A549 (cell line): ENCODE results near the gene SIX2. TPM values are rescaled to one million over a fixed set of nuclear protein-coding genes. Genes with fewer than 3 reads are reported as not detected.

Source experiments
- ATAC-seq, 2 experiments: fragments of 200-7000 bp in 1 of 2; fragments of >200 bp in 1 of 2; cut with Nextera tagmentation in 1 of 2; cut with Tn5 transposase in 1 of 2; 3 replicates each; pipeline versions ENCODE4 v1.8.0 to v1.9.1; 2018 to 2020; ENCODE audit warnings: mild to moderate bottlenecking in 1 of 2, moderate library complexity in 1 of 2
- CTCF ChIA-PET: fragments of 300-600 bp; sonication (Branson Sonifier 250); formaldehyde crosslinking; extraction: SDS; loops from one replicate; lab custom pipeline; 2021; ENCODE audit warnings: antibody characterized with exemption, inconsistent platforms; lab: Yijun Ruan, JAX
- POLR2A ChIA-PET: fragments of 350-600 bp; formaldehyde crosslinking; extraction: SDS; loops from one replicate; lab custom pipeline; 2021; ENCODE audit warnings: antibody characterized with exemption, inconsistent platforms; lab: Yijun Ruan, JAX
- DNase-seq, 2 experiments: peaks; one replicate each; pipeline versions ENCODE4 v3.0.0 to v3.0.0-alpha.2; 2011 to 2016; ENCODE audit warnings: low read depth in 1 of 2, low spot score in 1 of 2
- FAIRE-seq: peaks from 2 replicates; lab custom pipeline; 2011; peaks lifted over from hg19 to GRCh38; lab: Jason Lieb, UNC
- H3K27ac ChIP-seq, 2 experiments: fragments of >200 bp; sonication (Bioruptor Twin); formaldehyde crosslinking; 3 replicates each; pipeline ENCODE4 v1.5.1; 2016 to 2017
- H3K4me1 ChIP-seq: fragments of >200 bp; sonication (Bioruptor Twin); formaldehyde crosslinking; 3 replicates; pipeline ENCODE4 v1.6.1; 2016
- H3K4me2 ChIP-seq: fragments of >200 bp; sonication (Bioruptor Twin); formaldehyde crosslinking; 3 replicates; pipeline ENCODE4 v1.6.1; 2016
- H3K4me3 ChIP-seq: fragments of >200 bp; sonication (Bioruptor Twin); formaldehyde crosslinking; 3 replicates; pipeline ENCODE4 v1.5.1; 2016
- H3K9me3 ChIP-seq: fragments of >200 bp; sonication (Bioruptor Twin); formaldehyde crosslinking; 3 replicates; pipeline ENCODE4 v1.6.1; 2016
- ATOH8 ChIP-seq: fragments of 250-450 bp; sonication (Bioruptor Pico); IDR thresholded peaks from 2 replicates; pipeline ENCODE4 v1.5.0; 2020; ENCODE audit warnings: low read depth, mild to moderate bottlenecking, moderate library complexity
- CBX2 ChIP-seq: fragments of 200-600 bp; sonication (generic); IDR thresholded peaks from 2 replicates; pipeline ENCODE4 v1.6.1; 2016; ENCODE audit warnings: low read depth, mild to moderate bottlenecking, borderline replicate concordance
- CHD2 ChIP-seq: fragments of 150-350 bp; IDR thresholded peaks from 2 replicates; pipeline ENCODE4 v1.6.1; 2014; ENCODE audit warnings: low read length; ENCODE audit not compliant: partially characterized antibody
- CHD4 ChIP-seq: fragments of 200-600 bp; sonication (generic); IDR thresholded peaks from 2 replicates; pipeline ENCODE4 v1.6.1; 2016; ENCODE audit warnings: antibody characterized with exemption, mild to moderate bottlenecking, borderline replicate concordance
- ESRRA ChIP-seq: fragments of 150-350 bp; IDR thresholded peaks from 2 replicates; pipeline ENCODE4 v1.6.1; 2014; ENCODE audit warnings: mild to moderate bottlenecking, low read length, borderline replicate concordance
- FOSL2 ChIP-seq, 2 experiments: fragments of 450-650 bp in 1 of 2; fragments of >200 bp in 1 of 2; sonication (Bioruptor Twin) in 1 of 2; formaldehyde crosslinking; IDR thresholded peaks; 2 replicates each; pipeline versions ENCODE4 v1.5.0 to v1.6.1; 2016 to 2020; ENCODE audit warnings: mild to moderate bottlenecking in 1 of 2, moderate library complexity in 1 of 2
- GATA3 ChIP-seq: IDR thresholded peaks from 2 replicates; pipeline ENCODE4 v1.6.1; 2012; ENCODE audit warnings: borderline replicate concordance
- HES2 ChIP-seq: fragments of >200 bp; sonication (Bioruptor Twin); formaldehyde crosslinking; IDR thresholded peaks from 2 replicates; pipeline ENCODE4 v1.6.1; 2016
- HOXA7 ChIP-seq: fragments of 250-450 bp; sonication (Bioruptor Pico); IDR thresholded peaks from 2 replicates; pipeline ENCODE4 v1.5.0; 2020; ENCODE audit warnings: mild to moderate bottlenecking, moderate library complexity
- HOXB13 ChIP-seq: fragments of 250-450 bp; sonication (Bioruptor Pico); IDR thresholded peaks from 2 replicates; pipeline ENCODE4 v1.5.0; 2020; ENCODE audit warnings: low read depth, mild to moderate bottlenecking, moderate library complexity
- JUN ChIP-seq, 2 experiments: fragments of >200 bp; sonication (Bioruptor Twin); formaldehyde crosslinking; IDR thresholded peaks; 2 replicates in 1 of 2; 3 replicates in 1 of 2; pipeline ENCODE4 v1.6.1; 2016 to 2017
- KDM5A ChIP-seq: fragments of 200-600 bp; sonication (generic); IDR thresholded peaks from 2 replicates; pipeline ENCODE4 v1.6.1; 2016; ENCODE audit warnings: antibody characterized with exemption, mild to moderate bottlenecking
- MAZ ChIP-seq: fragments of 150-350 bp; IDR thresholded peaks from 2 replicates; pipeline ENCODE4 v1.6.1; 2014; ENCODE audit warnings: antibody characterized with exemption, low read depth, low read length, borderline replicate concordance
- MYC ChIP-seq: IDR thresholded peaks from 2 replicates; pipeline ENCODE4 v1.6.1; 2012; ENCODE audit warnings: mild to moderate bottlenecking, inconsistent platforms, low read length, improper control_type of control experiment, borderline replicate concordance
- NFE2L2 ChIP-seq: fragments of 150-350 bp; conservative IDR thresholded peaks from 2 replicates; pipeline ENCODE4 v1.6.1; 2014; ENCODE audit warnings: low read length
- NPAS2 ChIP-seq: fragments of 250-450 bp; sonication (Bioruptor Pico); IDR thresholded peaks from 2 replicates; pipeline ENCODE4 v1.8.0; 2022; ENCODE audit warnings: mild to moderate bottlenecking, moderate library complexity, borderline replicate concordance
- PHF8 ChIP-seq: fragments of 200-600 bp; sonication (generic); IDR thresholded peaks from 2 replicates; pipeline ENCODE4 v1.6.1; 2016; ENCODE audit warnings: low read depth, mild to moderate bottlenecking, antibody characterized with exemption, moderate library complexity, borderline replicate concordance
- POLR2A ChIP-seq: IDR thresholded peaks from 2 replicates; pipeline ENCODE4 v1.6.1; 2012; ENCODE audit warnings: mild to moderate bottlenecking, low read length
- RAD21 ChIP-seq, 2 experiments: fragments of >200 bp in 1 of 2; sonication (Bioruptor Twin) in 1 of 2; formaldehyde crosslinking in 1 of 2; IDR thresholded peaks in 1 of 2; conservative IDR thresholded peaks in 1 of 2; 2 replicates in 1 of 2; 3 replicates in 1 of 2; pipeline ENCODE4 v1.6.1; 2012 to 2018; ENCODE audit warnings: inconsistent platforms in 1 of 2
- RARB ChIP-seq: fragments of 250-450 bp; sonication (Bioruptor Pico); IDR thresholded peaks from 2 replicates; pipeline ENCODE4 v1.8.0; 2021; ENCODE audit warnings: mild to moderate bottlenecking, moderate library complexity
- RCOR1 ChIP-seq: fragments of 150-350 bp; IDR thresholded peaks from 2 replicates; pipeline ENCODE4 v1.6.1; 2014; ENCODE audit warnings: antibody characterized with exemption, low read length, low read depth
- REST ChIP-seq: fragments of 200-600 bp; sonication (generic); IDR thresholded peaks from 2 replicates; pipeline ENCODE4 v1.6.1; 2016; ENCODE audit warnings: antibody characterized with exemption, mild to moderate bottlenecking, moderate library complexity
- RFX5 ChIP-seq: fragments of 450-650 bp; IDR thresholded peaks from 2 replicates; pipeline ENCODE4 v1.7.1; 2014; ENCODE audit warnings: antibody characterized with exemption, mild to moderate bottlenecking, moderate library complexity
- SREBF2 ChIP-seq: fragments of 450-650 bp; IDR thresholded peaks from 2 replicates; pipeline ENCODE4 v1.6.1; 2014; ENCODE audit warnings: mild to moderate bottlenecking, moderate library complexity
- ZC3H11A ChIP-seq: fragments of 450-650 bp; IDR thresholded peaks from 2 replicates; pipeline ENCODE4 v1.6.1; 2014; ENCODE audit warnings: antibody characterized with exemption, mild to moderate bottlenecking
- ZFP36 ChIP-seq: fragments of 450-650 bp; IDR thresholded peaks from 2 replicates; pipeline ENCODE4 v1.6.1; 2014; ENCODE audit warnings: borderline replicate concordance; ENCODE audit not compliant: partially characterized antibody
- ZNF302 ChIP-seq: fragments of 250-450 bp; sonication (Bioruptor Pico); IDR thresholded peaks from 2 replicates; pipeline ENCODE4 v1.9.0; 2021; ENCODE audit warnings: inconsistent platforms, mild to moderate bottlenecking, moderate library complexity
- WGBS: methylation state at CpG from one replicate; pipeline ENCODE4 v1.1.6; 2017; ENCODE audit errors: missing lambda C conversion rate; 5-methylcytosine and 5-hydroxymethylcytosine counted together
- polyA plus RNA-seq, 4 experiments: library from polyadenylated mRNA; depleted of rRNA in 3 of 4; stranded (reverse); fragments of >200 nt; fragmentation: RNase III in 1 of 4; extraction: RNeasy Plus Mini Kit Qiagen cat#74134 plus additional on column Dnase treatment in 1 of 4; gene quantifications; 2 replicates in 3 of 4; 3 replicates in 1 of 4; pipeline ENCODE4 v1.2.3, GENCODE V29; 2011 to 2017

The SIX2 gene
- polyA plus RNA-seq, 2 of the 4 experiments (the other 2 are of a cell fraction), result 0.10 to 0.15 TPM

- no peak for TF ChIP-seq FOSL2 (IDR thresholded peaks at IDR 0.05)
- no peak for TF ChIP-seq FOSL2 (CRISPR knock-in tag; IDR thresholded peaks at IDR 0.05)
- TF ChIP-seq RARB, result no peak
- no peak for TF ChIP-seq ESRRA
- TF ChIP-seq RCOR1, result no peak
- TF ChIP-seq HES2, result no peak
- no peak for TF ChIP-seq RAD21 (conservative IDR thresholded peaks at IDR 0.05 in 1 of 2, IDR thresholded peaks at IDR 0.05 in 1 of 2)
Measured at GRCh38 chr2:45055162-45055605, 45.9 kb upstream of the SIX2 start (continued).

GRCh38 chr2:45053966-45054365, 44.7 kb upstream of the SIX2 start:
- H3K4me3 ChIP-seq, result no peak overlapping the region
- ChIA-PET CTCF (interaction anchor here (0.6 kb wide), 1 partner anchor 32 kb away, joined by 3 read pairs; no protein-coding TSS in a partner anchor), POLR2A (no interaction called here)
- no peak for TF ChIP-seq CHD2
- no peak for TF ChIP-seq ZFP36
- no peak for TF ChIP-seq KDM5A
- no peak for TF ChIP-seq ATOH8 (CRISPR knock-in tag)
- TF ChIP-seq HES2, result no peak
- TF ChIP-seq CHD4, result no peak
- no peak for TF ChIP-seq NFE2L2
- no peak for TF ChIP-seq SREBF2
- no peak for TF ChIP-seq MYC
- TF ChIP-seq JUN (IDR thresholded peaks at IDR 0.05), result no peak
- TF ChIP-seq ZC3H11A, result no peak
- no peak for TF ChIP-seq CBX2
- no peak for TF ChIP-seq RFX5
- no peak for TF ChIP-seq ZNF302
- 55% methylated on average over 8 of the region's 8 CpGs for WGBS
- H3K4me1 ChIP-seq, result no peaks in the 10 kb centered on the region
- H3K4me2 ChIP-seq, result no peak overlapping the region
- no peak for ATAC-seq
- DNase-seq, result no peak
- H3K9me3 ChIP-seq, result no peaks in the 10 kb centered on the region
- no peak for FAIRE-seq
- no peak overlapping the region for H3K27ac ChIP-seq

GRCh38 chr2:45052388-45052928, 43.2 kb upstream of the SIX2 start:
- FAIRE-seq, result no peak
- DNase-seq, result no peak
- no peaks in the 10 kb centered on the region for H3K9me3 ChIP-seq
- H3K4me1 ChIP-seq, result no peaks in the 10 kb centered on the region
- POLR2A ChIA-PET, result no interaction called here
- no peak overlapping the region for H3K4me2 ChIP-seq
- 64% methylated on average over 5 of the region's 5 CpGs for WGBS
- CTCF ChIA-PET, result interaction anchor here (0.8 kb wide), 1 partner anchor 38 kb away, joined by 3 read pairs; no protein-coding TSS in a partner anchor
- TF ChIP-seq NPAS2 (CRISPR knock-in tag), result no peak
- no peak for TF ChIP-seq POLR2A
- no peak for TF ChIP-seq SREBF2
- TF ChIP-seq CBX2, result no peak
- no peak for TF ChIP-seq REST
- no peak for TF ChIP-seq HOXA7 (CRISPR knock-in tag)
- no peak for TF ChIP-seq HOXB13
- TF ChIP-seq MAZ, result no peak
- TF ChIP-seq PHF8, result no peak
- no peak for TF ChIP-seq ZNF302
- no peak for TF ChIP-seq FOSL2 (IDR thresholded peaks at IDR 0.05)
- TF ChIP-seq FOSL2 (CRISPR knock-in tag; IDR thresholded peaks at IDR 0.05), result no peak
- TF ChIP-seq HES2, result no peak
- TF ChIP-seq GATA3, result no peak
- no peak for TF ChIP-seq NFE2L2
- TF ChIP-seq, all 56 proteins: peak for 0
- no peak for ATAC-seq
- Histone ChIP-seq H3K4me3 (no peak overlapping the region), H3K27ac (no peak overlapping the region)
